ENCODE measurements around the gene COL5A1. TPM values are rescaled to one million over a fixed set of nuclear protein-coding genes. Genes with fewer than 3 reads are reported as not detected.

COL5A1 gene
- total RNA-seq, 4 donors from 2014 or later: 8.4 to 14.7 (median 11.3) TPM

- intact Hi-C loops (cut with DNase I; ENCODE audit: low total_unique reads): no loop called here
- TF ChIP-seq, protein P1, sequence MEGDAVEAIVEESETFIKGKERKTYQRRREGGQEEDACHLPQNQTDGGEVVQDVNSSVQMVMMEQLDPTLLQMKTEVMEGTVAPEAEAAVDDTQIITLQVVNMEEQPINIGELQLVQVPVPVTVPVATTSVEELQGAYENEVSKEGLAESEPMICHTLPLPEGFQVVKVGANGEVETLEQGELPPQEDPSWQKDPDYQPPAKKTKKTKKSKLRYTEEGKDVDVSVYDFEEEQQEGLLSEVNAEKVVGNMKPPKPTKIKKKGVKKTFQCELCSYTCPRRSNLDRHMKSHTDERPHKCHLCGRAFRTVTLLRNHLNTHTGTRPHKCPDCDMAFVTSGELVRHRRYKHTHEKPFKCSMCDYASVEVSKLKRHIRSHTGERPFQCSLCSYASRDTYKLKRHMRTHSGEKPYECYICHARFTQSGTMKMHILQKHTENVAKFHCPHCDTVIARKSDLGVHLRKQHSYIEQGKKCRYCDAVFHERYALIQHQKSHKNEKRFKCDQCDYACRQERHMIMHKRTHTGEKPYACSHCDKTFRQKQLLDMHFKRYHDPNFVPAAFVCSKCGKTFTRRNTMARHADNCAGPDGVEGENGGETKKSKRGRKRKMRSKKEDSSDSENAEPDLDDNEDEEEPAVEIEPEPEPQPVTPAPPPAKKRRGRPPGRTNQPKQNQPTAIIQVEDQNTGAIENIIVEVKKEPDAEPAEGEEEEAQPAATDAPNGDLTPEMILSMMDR (IDR thresholded peaks at IDR 0.05): no peak
- WGBS, 2 donors: 66 to 69% methylated on average over 9 of the region's 9 CpGs
- H3K4me3 ChIP-seq (ENCODE audit: low read depth, poor library complexity, severe bottlenecking): no peak overlapping the region
- no peak for DNase-seq (ENCODE audit: low spot score in 2 of 2)
Observed at GRCh38 chr9:134807716-134808446, 166.3 kb downstream of the COL5A1 start.

GRCh38 chr9:134808447-134808792 is 166.8 kb downstream of the COL5A1 start:
- TF ChIP-seq, protein P1 (IDR thresholded peaks at IDR 0.05): no peak
- TF ChIP-seq POLR2A (IDR thresholded peaks at IDR 0.05): no peak
- intact Hi-C loops (cut with DNase I; ENCODE audit: low total_unique reads): no loop called here
- 86 to 93% methylated on average over 6 of the region's 6 CpGs for WGBS, 2 donors
- no peak for DNase-seq (ENCODE audit: low spot score in 2 of 2)
- no peak overlapping the region for H3K4me3 ChIP-seq (ENCODE audit: low read depth, poor library complexity, severe bottlenecking)

GRCh38 chr9:134809292-134809691 is 167.7 kb downstream of the COL5A1 start:
- WGBS, 2 donors: 75 to 78% methylated on average over 15 of the region's 15 CpGs
- intact Hi-C loops (cut with DNase I; ENCODE audit: low total_unique reads): no loop called here
- no peak overlapping the region for H3K4me3 ChIP-seq (ENCODE audit: low read depth, poor library complexity, severe bottlenecking)
- DNase-seq (ENCODE audit: low spot score in 2 of 2): no peak
- TF ChIP-seq, protein P1 (IDR thresholded peaks at IDR 0.05): no peak
- TF ChIP-seq POLR2A (IDR thresholded peaks at IDR 0.05): no peak

DNA sequence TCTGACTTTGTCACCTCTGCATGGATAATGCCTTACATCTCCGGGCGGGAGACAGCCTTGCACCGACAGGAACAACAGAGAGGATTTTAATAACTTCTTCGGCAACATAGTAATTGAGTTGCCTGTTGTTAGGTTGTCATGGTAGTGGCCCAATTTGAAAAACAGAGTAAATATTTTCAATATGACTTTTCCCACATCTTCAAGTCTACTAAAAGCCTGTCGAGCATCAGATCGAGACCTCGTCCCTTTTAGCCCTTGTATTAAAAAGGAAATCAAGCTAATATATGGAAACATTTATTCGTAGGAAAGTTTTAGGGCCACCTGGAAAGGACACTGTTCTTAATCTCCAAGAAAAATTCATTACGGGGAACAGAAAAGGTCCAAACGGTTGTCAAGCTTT is 168.2 kb downstream of the COL5A1 start:
- DNase-seq (ENCODE audit: low spot score in 2 of 2): no peak
- no peak for TF ChIP-seq POLR2A (IDR thresholded peaks at IDR 0.05)
- TF ChIP-seq, protein P1 (IDR thresholded peaks at IDR 0.05): no peak
- WGBS, 2 donors: 62 to 73% methylated on average over 10 of the region's 10 CpGs
- H3K4me3 ChIP-seq (ENCODE audit: low read depth, poor library complexity, severe bottlenecking): no peak overlapping the region
- intact Hi-C loops (cut with DNase I; ENCODE audit: low total_unique reads): no loop called here

- intact Hi-C loops (cut with DNase I; ENCODE audit: low total_unique reads): no loop called here
- DNase-seq (ENCODE audit: low spot score in 2 of 2): no peak
- TF ChIP-seq, protein P1 (IDR thresholded peaks at IDR 0.05): no peak
- TF ChIP-seq POLR2A (IDR thresholded peaks at IDR 0.05): no peak
- no peak overlapping the region for H3K4me3 ChIP-seq (ENCODE audit: low read depth, poor library complexity, severe bottlenecking)
- WGBS, 2 donors: 79% methylated on average over 22 of the region's 22 CpGs
Observed at GRCh38 chr9:134811079-134811672, 169.6 kb downstream of the COL5A1 start.
